ENCODE results near the gene TTC28. TPM values are rescaled to one million over a fixed set of nuclear protein-coding genes. Genes with fewer than 3 reads are reported as not detected.
"Not testable (repeated sequence)": the region's sequence is repeated elsewhere in the genome, so short reads cannot be mapped to it uniquely, and the experiment has no call there.

Gene TTC28
- total and polyA plus RNA-seq, 4 donors, result 3.1 to 74.9 (median 26.1) TPM

- ATAC-seq (ENCODE audit: low FRiP score) (no peak), DNase-seq (no peak)
- Histone ChIP-seq H3K4me1 (ENCODE audit: control insufficient read depth in 1 of 2, insufficient read depth in 2 of 2, low read length in 2 of 2) (peaks cover 2 to 4% of the 10 kb centered on the region in 2 donors), H3K36me3 (ENCODE audit: control insufficient read depth in 1 of 2, insufficient read depth in 2 of 2, low read length in 1 of 2) (no peaks in the 10 kb centered on the region), H3K4me3 (ENCODE audit: low read length in 2 of 2) (no peak overlapping the region), H3K27ac (ENCODE audit: low read depth in 1 of 2, low read length in 2 of 2) (no peak overlapping the region), H3K9me3 (ENCODE audit: control insufficient read depth, low read length) (no peaks in the 10 kb centered on the region), H3K27me3 (ENCODE audit: control insufficient read depth in 1 of 2, insufficient read depth in 2 of 2, low read length in 1 of 2) (no peaks in the 10 kb centered on the region)
- 51 to 63% methylated on average over 2 of the region's 2 CpGs for WGBS, 2 donors
- intact Hi-C loops (cut with DNase I), result no loop called here
These were observed 31.7 kb upstream of the TTC28 start for GRCh38 chr22:28711341-28711740.

- H3K27ac ChIP-seq (ENCODE audit: low read depth in 1 of 2, low read length in 2 of 2), result no peak overlapping the region
- H3K36me3 ChIP-seq (ENCODE audit: control insufficient read depth in 1 of 2, insufficient read depth in 2 of 2, low read length in 1 of 2), result no peaks in the 10 kb centered on the region
- H3K4me1 ChIP-seq (ENCODE audit: control insufficient read depth in 1 of 2, insufficient read depth in 2 of 2, low read length in 2 of 2), result peaks cover 2 to 4% of the 10 kb centered on the region in 2 donors
- H3K4me3 ChIP-seq (ENCODE audit: low read length in 2 of 2), result no peak overlapping the region
- ATAC-seq (ENCODE audit: low FRiP score), result peak; percentile 57
- intact Hi-C loops (cut with DNase I), result no loop called here
- DNase-seq, result no peak
- H3K9me3 ChIP-seq (ENCODE audit: control insufficient read depth, low read length), result no peaks in the 10 kb centered on the region
- WGBS, 2 donors, result 67% methylated on average over 3 of the region's 3 CpGs
- no peaks in the 10 kb centered on the region for H3K27me3 ChIP-seq (ENCODE audit: control insufficient read depth in 1 of 2, insufficient read depth in 2 of 2, low read length in 1 of 2)
These were observed 31.0 kb upstream of the TTC28 start for GRCh38 chr22:28710576-28711191.

GRCh38 chr22:28710107-28710506, 30.5 kb upstream of the TTC28 start:
- DNase-seq (no peak), ATAC-seq (ENCODE audit: low FRiP score) (no peak)
- H3K4me1 ChIP-seq (ENCODE audit: control insufficient read depth in 1 of 2, insufficient read depth in 2 of 2, low read length in 2 of 2), result peaks cover 2 to 4% of the 10 kb centered on the region in 2 donors
- intact Hi-C loops (cut with DNase I), result no loop called here
- H3K27me3 ChIP-seq (ENCODE audit: control insufficient read depth in 1 of 2, insufficient read depth in 2 of 2, low read length in 1 of 2), result no peaks in the 10 kb centered on the region
- H3K36me3 ChIP-seq (ENCODE audit: control insufficient read depth in 1 of 2, insufficient read depth in 2 of 2, low read length in 1 of 2), result no peaks in the 10 kb centered on the region
- no peak overlapping the region for H3K27ac ChIP-seq (ENCODE audit: low read depth in 1 of 2, low read length in 2 of 2)
- no peak overlapping the region for H3K4me3 ChIP-seq (ENCODE audit: low read length in 2 of 2)
- H3K9me3 ChIP-seq (ENCODE audit: control insufficient read depth, low read length), result no peaks in the 10 kb centered on the region

GRCh38 chr22:28706845-28707244, 27.2 kb upstream of the TTC28 start:
- Histone ChIP-seq H3K4me1 (ENCODE audit: control insufficient read depth in 1 of 2, insufficient read depth in 2 of 2, low read length in 2 of 2) (peaks cover 0 to under 1% of the 10 kb centered on the region in 2 donors), H3K9me3 (ENCODE audit: control insufficient read depth, low read length) (no peaks in the 10 kb centered on the region), H3K27ac (ENCODE audit: low read depth in 1 of 2, low read length in 2 of 2) (no peak overlapping the region), H3K27me3 (ENCODE audit: control insufficient read depth in 1 of 2, insufficient read depth in 2 of 2, low read length in 1 of 2) (no peaks in the 10 kb centered on the region), H3K4me3 (ENCODE audit: low read length in 2 of 2) (no peak overlapping the region), H3K36me3 (ENCODE audit: control insufficient read depth in 1 of 2, insufficient read depth in 2 of 2, low read length in 1 of 2) (no peaks in the 10 kb centered on the region)
- 92 to 95% methylated on average over 6 of the region's 6 CpGs for WGBS, 2 donors
- intact Hi-C loops (cut with DNase I), result no loop called here
- no peak for DNase-seq
- no peak for ATAC-seq (ENCODE audit: low FRiP score)

GRCh38 chr22:28703436-28703835, 23.8 kb upstream of the TTC28 start:
- H3K9me3 ChIP-seq (ENCODE audit: control insufficient read depth, low read length), result no peaks in the 10 kb centered on the region
- no peak overlapping the region for H3K4me3 ChIP-seq (ENCODE audit: low read length in 2 of 2)
- no peaks in the 10 kb centered on the region for H3K27me3 ChIP-seq (ENCODE audit: control insufficient read depth in 1 of 2, insufficient read depth in 2 of 2, low read length in 1 of 2)
- no peaks in the 10 kb centered on the region for H3K4me1 ChIP-seq (ENCODE audit: control insufficient read depth in 1 of 2, insufficient read depth in 2 of 2, low read length in 2 of 2)
- no peak for DNase-seq
- ATAC-seq (ENCODE audit: low FRiP score), result no peak
- no peaks in the 10 kb centered on the region for H3K36me3 ChIP-seq (ENCODE audit: control insufficient read depth in 1 of 2, insufficient read depth in 2 of 2, low read length in 1 of 2)
- H3K27ac ChIP-seq (ENCODE audit: low read depth in 1 of 2, low read length in 2 of 2), result no peak overlapping the region
- intact Hi-C loops (cut with DNase I), result no loop called here

- no peak for DNase-seq
- 91 to 93% methylated on average over 2 of the region's 2 CpGs for WGBS, 2 donors
- Histone ChIP-seq H3K27me3 (ENCODE audit: control insufficient read depth in 1 of 2, insufficient read depth in 2 of 2, low read length in 1 of 2) (no peaks in the 10 kb centered on the region), H3K4me1 (ENCODE audit: control insufficient read depth in 1 of 2, insufficient read depth in 2 of 2, low read length in 2 of 2) (no peaks in the 10 kb centered on the region), H3K9me3 (ENCODE audit: control insufficient read depth, low read length) (no peaks in the 10 kb centered on the region), H3K4me3 (ENCODE audit: low read length in 2 of 2) (no peak overlapping the region), H3K27ac (ENCODE audit: low read depth in 1 of 2, low read length in 2 of 2) (no peak overlapping the region), H3K36me3 (ENCODE audit: control insufficient read depth in 1 of 2, insufficient read depth in 2 of 2, low read length in 1 of 2) (no peaks in the 10 kb centered on the region)
- ATAC-seq (ENCODE audit: low FRiP score), result no peak
- intact Hi-C loops (cut with DNase I), result no loop called here
These were observed 23.3 kb upstream of the TTC28 start for GRCh38 chr22:28702891-28703290.

GRCh38 chr22:28693041-28693760, 13.6 kb upstream of the TTC28 start:
- DNase-seq; intact Hi-C loops (cut with DNase I); H3K36me3 ChIP-seq (ENCODE audit: control insufficient read depth in 1 of 2, insufficient read depth in 2 of 2, low read length in 1 of 2); H3K4me1 ChIP-seq (ENCODE audit: control insufficient read depth in 1 of 2, insufficient read depth in 2 of 2, low read length in 2 of 2); H3K9me3 ChIP-seq (ENCODE audit: control insufficient read depth, low read length); H3K4me3 ChIP-seq (ENCODE audit: low read length in 2 of 2); H3K27me3 ChIP-seq (ENCODE audit: control insufficient read depth in 1 of 2, insufficient read depth in 2 of 2, low read length in 1 of 2); H3K27ac ChIP-seq (ENCODE audit: low read depth in 1 of 2, low read length in 2 of 2); ATAC-seq (ENCODE audit: low FRiP score): not testable (repeated sequence)
- 85 to 89% methylated on average over 6 of the region's 6 CpGs for WGBS, 2 donors

- ATAC-seq (ENCODE audit: low FRiP score), result not testable (repeated sequence)
These were observed 10.2 kb upstream of the TTC28 start for GRCh38 chr22:28689796-28690195.

GRCh38 chr22:28682966-28683365, 3.3 kb upstream of the TTC28 start:
- WGBS, 2 donors, result 84 to 94% methylated on average over 4 of the region's 4 CpGs

More at GRCh38 chr22:28689796-28690195, 10.2 kb upstream of the TTC28 start:
- H3K4me1 ChIP-seq (ENCODE audit: control insufficient read depth in 1 of 2, insufficient read depth in 2 of 2, low read length in 2 of 2); H3K27ac ChIP-seq (ENCODE audit: low read depth in 1 of 2, low read length in 2 of 2); intact Hi-C loops (cut with DNase I); H3K36me3 ChIP-seq (ENCODE audit: control insufficient read depth in 1 of 2, insufficient read depth in 2 of 2, low read length in 1 of 2); H3K27me3 ChIP-seq (ENCODE audit: control insufficient read depth in 1 of 2, insufficient read depth in 2 of 2, low read length in 1 of 2); H3K9me3 ChIP-seq (ENCODE audit: control insufficient read depth, low read length); DNase-seq; H3K4me3 ChIP-seq (ENCODE audit: low read length in 2 of 2): not testable (repeated sequence)
- 96 to 99% methylated on average over 2 of the region's 2 CpGs for WGBS, 2 donors

More at GRCh38 chr22:28682966-28683365, 3.3 kb upstream of the TTC28 start:
- DNase-seq; ATAC-seq (ENCODE audit: low FRiP score); H3K4me1 ChIP-seq (ENCODE audit: control insufficient read depth in 1 of 2, insufficient read depth in 2 of 2, low read length in 2 of 2); H3K4me3 ChIP-seq (ENCODE audit: low read length in 2 of 2); intact Hi-C loops (cut with DNase I); H3K27ac ChIP-seq (ENCODE audit: low read depth in 1 of 2, low read length in 2 of 2); H3K27me3 ChIP-seq (ENCODE audit: control insufficient read depth in 1 of 2, insufficient read depth in 2 of 2, low read length in 1 of 2); H3K9me3 ChIP-seq (ENCODE audit: control insufficient read depth, low read length); H3K36me3 ChIP-seq (ENCODE audit: control insufficient read depth in 1 of 2, insufficient read depth in 2 of 2, low read length in 1 of 2): not testable (repeated sequence)
